PC-3 (cell line): ENCODE data around the gene FCRL6.

Experiments
- CTCF ChIP-seq: fragments of 300-600 bp; sonication (generic); conservative IDR thresholded peaks from 2 replicates; pipeline ENCODE4 v1.5.1; 2017; ENCODE audit warnings: antibody characterized with exemption, low read depth, mild to moderate bottlenecking, low read length
- EZH2 ChIP-seq: fragments of 300-600 bp; sonication (generic); IDR thresholded peaks from one replicate; pipeline ENCODE4 v1.6.1; 2017; ENCODE audit warnings: antibody characterized with exemption, mild to moderate bottlenecking, low read length; ENCODE audit not compliant: unreplicated experiment
- EZH2phosphoT487 ChIP-seq: fragments of 300-600 bp; sonication (generic); IDR thresholded peaks from 2 replicates; pipeline ENCODE4 v1.6.1; 2018; ENCODE audit warnings: mild to moderate bottlenecking, antibody characterized with exemption, low read length, borderline replicate concordance

- no peak for TF ChIP-seq CTCF
- TF ChIP-seq EZH2: no peak
- no peak for TF ChIP-seq EZH2phosphoT487
Observed at GRCh38 chr1:159771127-159771895, 30.8 kb upstream of the FCRL6 start.
